Measurements from ENCODE around the gene AKAIN1.

- no peak for TF ChIP-seq CTCF (IDR thresholded peaks at IDR 0.05)
- TF ChIP-seq POLR2A (IDR thresholded peaks at IDR 0.05) = no peak
These were observed 16.8 kb downstream of the AKAIN1 start for GRCh38 chr18:5180254-5180653.
